Measurements from ENCODE around the gene ZNF628.
A peak's percentile ranks its signal among the peaks of the same experiment; 100 is the strongest.
"Not testable (repeated sequence)": the region's sequence is repeated elsewhere in the genome, so short reads cannot be mapped to it uniquely, and the experiment has no call there.

The ZNF628 gene

DNA sequence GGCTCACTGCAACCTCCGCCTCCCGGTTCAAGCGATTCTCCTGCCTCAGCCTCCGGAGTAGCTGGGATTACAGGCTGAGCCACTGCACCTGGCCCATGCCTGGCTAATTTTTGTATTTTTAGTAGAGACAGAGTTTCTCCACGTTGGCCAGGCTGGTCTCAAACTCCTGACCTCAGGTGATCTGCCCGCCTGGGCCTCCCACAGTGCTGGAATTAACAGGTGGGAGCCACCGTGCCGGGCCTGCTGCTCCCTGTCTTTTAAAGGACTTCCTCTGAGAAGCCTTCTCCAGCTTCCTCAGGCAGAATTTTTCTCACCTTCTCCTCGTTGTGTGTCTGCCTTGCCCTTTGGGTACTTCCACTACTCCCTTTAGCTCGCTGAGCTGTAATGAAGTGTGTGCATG lies 20.4 kb downstream of the ZNF628 start:
- not testable (repeated sequence) for DNase-seq (ENCODE audit: low read depth, low spot score)

GRCh38 chr19:55497763-55498162 lies 21.3 kb downstream of the ZNF628 start:
- no peak for DNase-seq (ENCODE audit: low read depth, low spot score)

DNA sequence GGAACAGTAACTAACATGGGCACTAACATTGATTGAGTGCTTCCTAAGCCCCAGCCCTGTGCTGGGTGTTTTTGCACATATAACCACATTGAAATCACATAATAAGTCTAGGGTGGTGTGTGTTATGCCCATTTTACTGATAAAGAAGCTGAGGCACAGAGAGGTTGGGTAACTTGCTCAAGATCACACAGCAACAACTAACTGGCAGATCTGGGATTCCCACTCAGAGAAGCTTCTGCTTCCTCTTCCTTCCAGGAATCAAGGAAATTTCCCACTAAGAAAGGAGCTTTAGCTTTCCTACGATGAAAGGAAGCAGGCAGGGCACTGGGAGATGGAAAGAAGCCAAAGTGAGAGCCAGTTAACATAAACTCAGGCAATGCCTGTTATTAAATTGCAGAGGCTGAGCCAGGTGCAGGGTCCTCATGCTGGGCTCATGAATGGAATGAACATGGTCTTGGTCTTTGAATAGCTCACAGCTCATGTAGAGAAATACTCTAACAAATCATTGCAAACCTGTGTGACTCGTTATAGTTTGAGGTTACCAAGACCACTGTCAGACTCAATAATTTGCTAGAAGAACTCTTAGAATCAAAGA lies 21.9 kb downstream of the ZNF628 start:
- DNase-seq (ENCODE audit: low read depth, low spot score): no peak

- no peak for DNase-seq (ENCODE audit: low read depth, low spot score)
Observed at GRCh38 chr19:55500368-55500952, 24.0 kb downstream of the ZNF628 start.

- DNase-seq (ENCODE audit: low read depth, low spot score): no peak
Observed at GRCh38 chr19:55502197-55502952, 26.0 kb downstream of the ZNF628 start.

DNA sequence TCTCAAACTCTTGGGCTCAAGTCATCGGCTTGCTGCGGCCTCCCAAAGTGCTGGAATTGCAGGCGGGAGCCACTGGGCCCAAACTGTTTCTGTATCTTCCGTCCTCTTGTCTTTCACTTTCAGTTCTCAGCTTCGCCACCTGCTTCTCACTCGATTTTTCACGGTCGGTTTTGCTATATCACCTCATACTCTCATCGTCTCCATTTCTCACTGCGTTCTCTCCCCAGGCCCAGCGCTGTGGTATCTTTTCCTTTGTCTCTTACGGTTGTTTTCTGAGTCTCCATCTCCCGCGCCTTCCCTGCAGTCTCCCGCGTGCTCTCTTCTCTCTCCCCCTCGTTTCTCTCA lies 26.7 kb downstream of the ZNF628 start:
- no peak for DNase-seq (ENCODE audit: low read depth, low spot score)

DNA sequence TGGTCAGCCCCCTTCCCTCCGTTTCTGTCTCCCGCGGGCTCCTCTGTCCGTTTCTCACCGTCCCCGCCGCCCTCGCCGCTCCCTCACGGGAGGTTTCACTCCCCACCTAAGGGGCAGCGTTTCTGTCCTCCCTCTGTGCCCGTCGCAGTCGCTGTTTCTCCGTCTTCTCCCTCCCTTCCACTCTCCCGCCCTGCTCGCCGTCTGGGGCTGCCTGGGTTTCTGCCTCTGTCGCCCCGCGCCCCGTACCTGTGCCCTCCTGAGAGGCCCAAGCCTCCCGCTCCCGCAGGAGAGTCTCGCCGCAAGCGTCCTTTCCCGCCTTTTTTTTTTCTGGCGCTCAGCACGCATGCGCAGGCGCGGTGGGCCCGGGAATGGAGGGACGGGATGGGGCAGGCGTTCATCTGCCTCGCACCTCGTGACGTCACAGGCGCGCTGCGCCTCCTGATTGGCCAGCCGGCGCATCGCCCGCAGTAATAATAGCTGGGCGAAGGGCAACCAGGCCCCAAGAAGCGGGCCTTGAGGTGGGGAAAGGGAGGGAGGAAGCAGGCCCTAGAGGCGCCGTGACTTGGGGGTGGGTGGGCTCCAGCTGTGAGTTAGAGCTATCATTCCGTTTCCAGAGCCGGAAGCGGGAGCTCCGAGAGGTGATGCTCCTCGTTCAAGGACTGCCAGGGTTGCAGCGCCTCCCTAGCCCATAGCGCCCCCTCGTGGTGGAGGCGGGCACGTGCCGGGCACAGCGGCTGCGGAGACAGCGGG lies 27.3 kb downstream of the ZNF628 start:
- DNase-seq (ENCODE audit: low read depth, low spot score): peak; percentile 97

- DNase-seq (ENCODE audit: low read depth, low spot score): no peak
Observed at GRCh38 chr19:55504252-55504603, 27.8 kb downstream of the ZNF628 start.

- DNase-seq (ENCODE audit: low read depth, low spot score): no peak
Observed at GRCh38 chr19:55504981-55505380, 28.6 kb downstream of the ZNF628 start.

DNA sequence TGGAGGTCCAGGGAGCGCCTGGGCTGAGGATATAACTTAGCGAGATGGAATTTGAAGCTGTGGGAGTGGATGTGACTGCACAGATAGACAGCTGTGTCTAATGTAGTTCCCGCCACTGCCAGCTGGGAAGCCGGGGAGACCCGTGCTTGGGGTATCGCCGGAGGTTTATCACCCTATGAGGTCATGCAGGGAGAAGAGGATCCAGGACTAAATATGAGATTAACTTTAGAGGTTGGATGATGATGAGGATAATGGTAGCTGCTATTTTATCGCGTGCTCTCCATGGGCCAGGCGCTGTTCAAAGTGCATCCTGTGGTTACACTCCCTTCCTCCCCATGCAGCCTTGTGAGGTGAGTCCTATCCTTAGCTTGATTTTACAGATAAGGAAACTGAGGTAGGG lies 31.7 kb downstream of the ZNF628 start:
- DNase-seq (ENCODE audit: low read depth, low spot score): no peak

- DNase-seq (ENCODE audit: low read depth, low spot score): peak; percentile 97
Observed at GRCh38 chr19:55516878-55517620, 40.6 kb downstream of the ZNF628 start.

DNA sequence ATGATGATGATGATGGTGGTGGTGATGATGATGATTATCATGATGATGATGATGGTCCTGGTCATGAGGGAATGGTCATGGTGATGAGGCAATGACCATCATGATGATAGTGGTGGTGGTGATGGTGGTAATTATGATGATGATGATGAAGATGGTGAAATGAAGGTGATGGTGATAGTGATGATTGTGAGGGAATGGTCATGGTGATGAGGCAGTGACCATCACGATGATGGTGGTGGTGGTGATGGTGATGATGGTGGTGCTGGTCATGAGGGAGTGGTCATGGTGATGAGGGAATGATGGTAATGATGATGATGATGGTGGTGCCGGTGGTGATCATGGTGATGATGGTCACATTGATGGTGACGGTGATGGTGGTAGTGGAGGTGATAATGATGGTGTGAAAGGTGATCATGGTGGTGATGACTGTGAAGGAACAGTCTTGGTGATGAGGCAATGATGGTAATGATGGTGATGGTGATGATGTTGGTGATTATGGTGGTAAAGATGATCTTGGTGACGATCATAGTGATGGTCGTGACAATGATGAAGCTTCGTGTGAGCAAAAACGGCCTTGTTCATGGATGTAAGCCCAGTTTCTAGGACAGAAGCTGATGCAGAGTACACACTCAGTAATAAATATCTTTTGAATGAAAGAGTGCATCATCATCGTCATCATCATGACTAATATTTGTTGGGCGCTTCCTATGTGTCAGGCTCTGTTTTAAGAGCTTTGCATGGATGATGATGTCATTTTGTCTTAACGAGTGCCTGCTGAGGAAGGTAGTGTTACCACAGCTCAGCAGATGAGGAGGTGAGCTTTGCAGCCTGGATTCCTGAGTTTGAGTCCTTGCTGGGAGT lies 43.3 kb downstream of the ZNF628 start:
- peak; percentile 44 for DNase-seq (ENCODE audit: low read depth, low spot score)

GRCh38 chr19:55520691-55521292 lies 44.4 kb downstream of the ZNF628 start:
- no peak for DNase-seq (ENCODE audit: low read depth, low spot score)

- DNase-seq (ENCODE audit: low read depth, low spot score): no peak
Observed at GRCh38 chr19:55525289-55526101, 49.1 kb downstream of the ZNF628 start.

- peak; percentile 47 for DNase-seq (ENCODE audit: low read depth, low spot score)
Observed at GRCh38 chr19:55526216-55527196, 50.1 kb downstream of the ZNF628 start.

GRCh38 chr19:55527197-55528029 lies 51.0 kb downstream of the ZNF628 start:
- DNase-seq (ENCODE audit: low read depth, low spot score): no peak

GRCh38 chr19:55528030-55528803 lies 51.8 kb downstream of the ZNF628 start:
- DNase-seq (ENCODE audit: low read depth, low spot score): no peak

All from astrocyte of the hippocampus (primary cell).